Cardiac muscle cell (in vitro differentiated cells and primary cell): ENCODE results near the gene DRD4. TPM values are rescaled to one million over a fixed set of nuclear protein-coding genes. Genes with fewer than 3 reads are reported as not detected.

ENCODE experiments used
- DNase-seq, 2 donors: peaks; one replicate each; pipeline versions ENCODE4 v3.0.0 to v3.0.0-alpha.2; 2010 to 2017; ENCODE audit warnings: low read depth in 1 of 2, low spot score in 1 of 2
- H3K27ac ChIP-seq: fragments of 200-600 bp; sonication (generic); 2 replicates; pipeline ENCODE4 v1.5.1; 2016
- H3K27me3 ChIP-seq: fragments of 200-600 bp; sonication (generic); 2 replicates; pipeline ENCODE4 v1.6.0; 2016; ENCODE audit warnings: control low read depth
- H3K36me3 ChIP-seq: fragments of 200-600 bp; sonication (generic); 2 replicates; pipeline ENCODE4 v1.5.1; 2016; ENCODE audit warnings: control low read depth
- H3K4me1 ChIP-seq: fragments of 200-600 bp; sonication (generic); 2 replicates; pipeline ENCODE4 v1.8.1; 2017; ENCODE audit warnings: low read depth, mild to moderate bottlenecking, mixed run types
- H3K4me3 ChIP-seq: fragments of 200-600 bp; sonication (generic); 2 replicates; pipeline ENCODE4 v1.5.1; 2016; ENCODE audit warnings: mild to moderate bottlenecking
- H3K9me3 ChIP-seq: fragments of 200-600 bp; sonication (generic); 2 replicates; pipeline ENCODE4 v1.5.1; 2017; ENCODE audit warnings: low read depth, mild to moderate bottlenecking, control low read depth
- CTCF ChIP-seq: IDR thresholded peaks from 2 replicates; pipeline ENCODE4 v1.5.1; 2012; ENCODE audit warnings: low read depth, mild to moderate bottlenecking, low read length
- polyA plus RNA-seq: library from polyadenylated mRNA; unstranded; fragments of >200 nt; fragmentation: Nextera tagmentation; extraction: Ambion mirVana; gene quantifications from 2 replicates; pipeline ENCODE4 v1.2.1, GENCODE V29; 2016
- total RNA-seq: library from RNA; depleted of rRNA; stranded (reverse); fragments of >200 nt; gene quantifications from 2 replicates; pipeline ENCODE4 v1.2.3, GENCODE V29; 2016

DRD4 gene
- total and polyA plus RNA-seq, 2 experiments from 2014 or later = 0.75 to 1.2 TPM

- Histone ChIP-seq H3K9me3 (no peaks in the 10 kb centered on the region), H3K4me1 (peaks cover 15% of the 10 kb centered on the region), H3K4me3 (no peak within 1 kb of the TSS), H3K27ac (no peak within 1 kb of the TSS), H3K27me3 (peaks cover 2% of the 10 kb centered on the region), H3K36me3 (no peaks in the 10 kb centered on the region)
- no peak for TF ChIP-seq CTCF
- DNase-seq = no peak
Measured at GRCh38 chr11:626475-627307, 10.4 kb upstream of the DRD4 start, which contains the start of gene SCT. TSS of gene SCT (minus strand) at chr11:627181. CDS start at chr11:627143, 38 bp downstream.

GRCh38 chr11:627308-627576 is 9.8 kb upstream of the DRD4 start:
- H3K4me3 ChIP-seq = no peak overlapping the region
- peaks cover 2% of the 10 kb centered on the region for H3K27me3 ChIP-seq
- no peak for TF ChIP-seq CTCF

GRCh38 chr11:628056-628455 is 9.0 kb upstream of the DRD4 start:
- no peaks in the 10 kb centered on the region for H3K9me3 ChIP-seq
- peaks cover 2% of the 10 kb centered on the region for H3K27me3 ChIP-seq
- H3K4me1 ChIP-seq = peaks cover 15% of the 10 kb centered on the region
- H3K27ac ChIP-seq = peak overlapping the region; percentile 90
- no peak for TF ChIP-seq CTCF
- no peaks in the 10 kb centered on the region for H3K36me3 ChIP-seq
- no peak for DNase-seq
- H3K4me3 ChIP-seq = no peak overlapping the region

More at GRCh38 chr11:627308-627576, 9.8 kb upstream of the DRD4 start:
- no peaks in the 10 kb centered on the region for H3K9me3 ChIP-seq
- H3K27ac ChIP-seq = no peak overlapping the region
- no peaks in the 10 kb centered on the region for H3K36me3 ChIP-seq
- no peak for DNase-seq
- H3K4me1 ChIP-seq = peaks cover 15% of the 10 kb centered on the region

- no peak for TF ChIP-seq CTCF
- Histone ChIP-seq H3K4me3 (no peak overlapping the region), H3K9me3 (no peaks in the 10 kb centered on the region), H3K4me1 (peaks cover 15% of the 10 kb centered on the region), H3K36me3 (no peaks in the 10 kb centered on the region), H3K27ac (peak overlapping the region; percentile 90), H3K27me3 (peaks cover 2% of the 10 kb centered on the region)
- DNase-seq = peak in 1 of 2 donors; percentile 77
Measured at GRCh38 chr11:629237-629583, 7.9 kb upstream of the DRD4 start.

- Histone ChIP-seq H3K27ac (no peak overlapping the region), H3K27me3 (peaks cover 16% of the 10 kb centered on the region), H3K9me3 (no peaks in the 10 kb centered on the region), H3K4me3 (no peak overlapping the region), H3K36me3 (no peaks in the 10 kb centered on the region), H3K4me1 (peaks cover 16% of the 10 kb centered on the region)
- DNase-seq = no peak
- TF ChIP-seq CTCF = no peak
Measured at GRCh38 chr11:630871-631270, 6.2 kb upstream of the DRD4 start.
